Neuronal stem cell (in vitro differentiated cells): ENCODE measurements around the gene MAGEL2.
"Not testable (repeated sequence)": the region's sequence is repeated elsewhere in the genome, so short reads cannot be mapped to it uniquely, and the experiment has no call there.

Source experiments
- DNase-seq: peaks from one replicate; pipeline ENCODE4 v3.0.0-alpha.2; 2013; ENCODE audit warnings: low spot score
- H2AFZ ChIP-seq: one replicate; pipeline ENCODE4 v1.6.1; 2013; ENCODE audit warnings: mild to moderate bottlenecking, low read length, inconsistent platforms
- H2AK5ac ChIP-seq: 2 replicates; pipeline ENCODE4 v1.6.1; 2013; ENCODE audit warnings: low read depth, mild to moderate bottlenecking, inconsistent platforms, low read length, moderate library complexity, mixed read lengths
- H2BK120ac ChIP-seq: 2 replicates; pipeline ENCODE4 v1.6.1; 2013; ENCODE audit warnings: low read depth, mild to moderate bottlenecking, inconsistent platforms, low read length, moderate library complexity, mixed read lengths
- H2BK12ac ChIP-seq: one replicate; pipeline ENCODE4 v1.6.1; 2013; ENCODE audit warnings: low read length, inconsistent platforms
- H2BK15ac ChIP-seq: 2 replicates; pipeline ENCODE4 v1.6.1; 2013; ENCODE audit warnings: mild to moderate bottlenecking, low read length, inconsistent platforms, mixed read lengths
- H2BK5ac ChIP-seq: one replicate; pipeline ENCODE4 v1.6.1; 2013; ENCODE audit warnings: inconsistent platforms, mild to moderate bottlenecking, low read length, moderate library complexity
- H3K14ac ChIP-seq: one replicate; pipeline ENCODE4 v1.6.1; 2013; ENCODE audit warnings: low read length, inconsistent platforms
- H3K18ac ChIP-seq: 2 replicates; pipeline ENCODE4 v1.6.1; 2013; ENCODE audit warnings: low read length, inconsistent platforms
- H3K23ac ChIP-seq: 2 replicates; pipeline ENCODE4 v1.6.1; 2013; ENCODE audit warnings: low read depth, mild to moderate bottlenecking, mixed read lengths, low read length, inconsistent platforms; ENCODE audit not compliant: poor library complexity
- H3K27ac ChIP-seq: replicated peaks from 3 replicates; pipeline ENCODE4 v1.5.1; 2013; ENCODE audit warnings: low read length, inconsistent platforms
- H3K27me3 ChIP-seq, 3 experiments: 2 replicates each; pipeline ENCODE4 v1.6.1; 2013; ENCODE audit warnings: low read length in 3 of 3, mild to moderate bottlenecking in 2 of 3, inconsistent platforms in 1 of 3, low read depth in 1 of 3, mixed read lengths in 1 of 3, moderate library complexity in 1 of 3; ENCODE audit not compliant: control insufficient read depth in 3 of 3, insufficient read depth in 3 of 3
- H3K36me3 ChIP-seq, 2 donors: replicated peaks in 1 of 2; 2 replicates each; pipeline ENCODE4 v1.6.1; 2013; ENCODE audit warnings: low read length in 2 of 2; ENCODE audit not compliant: control insufficient read depth in 2 of 2, insufficient read depth in 2 of 2
- H3K4ac ChIP-seq: 2 replicates; pipeline ENCODE4 v1.6.1; 2013; ENCODE audit warnings: inconsistent platforms, mild to moderate bottlenecking, low read length, moderate library complexity
- H3K4me1 ChIP-seq, 2 donors: 1 replicate in 1 of 2; 2 replicates in 1 of 2; pipeline ENCODE4 v1.6.1; 2013; ENCODE audit warnings: low read length in 2 of 2, low read depth in 1 of 2; ENCODE audit not compliant: control insufficient read depth in 2 of 2, insufficient read depth in 1 of 2
- H3K4me2 ChIP-seq: one replicate; pipeline ENCODE4 v1.6.1; 2013; ENCODE audit warnings: mild to moderate bottlenecking, low read length, inconsistent platforms; ENCODE audit not compliant: insufficient read depth, poor library complexity, severe bottlenecking
- H3K4me3 ChIP-seq, 2 donors: 2 replicates each; pipeline ENCODE4 v1.5.1; 2013; ENCODE audit warnings: low read length in 2 of 2, mild to moderate bottlenecking in 2 of 2, inconsistent platforms in 1 of 2, moderate library complexity in 1 of 2
- H3K79me1 ChIP-seq: one replicate; pipeline ENCODE4 v1.6.1; 2013; ENCODE audit warnings: low read depth, mild to moderate bottlenecking, inconsistent platforms, low read length, moderate library complexity
- H3K9ac ChIP-seq: one replicate; pipeline ENCODE4 v1.6.1; 2013; ENCODE audit warnings: mild to moderate bottlenecking, low read depth, low read length, inconsistent platforms; ENCODE audit not compliant: poor library complexity
- H3K9me3 ChIP-seq, 2 donors: replicated peaks in 1 of 2; 2 replicates each; pipeline versions ENCODE3 to v1.6.1; 2013; ENCODE audit warnings: low read length in 2 of 2, mild to moderate bottlenecking in 2 of 2, inconsistent platforms in 1 of 2, low read depth in 1 of 2, mixed read lengths in 1 of 2, moderate library complexity in 1 of 2; ENCODE audit not compliant: control insufficient read depth in 2 of 2, insufficient read depth in 1 of 2
- H4K8ac ChIP-seq: one replicate; pipeline ENCODE4 v1.6.1; 2013; ENCODE audit warnings: low read depth, mild to moderate bottlenecking, inconsistent platforms, low read length, moderate library complexity
- H4K91ac ChIP-seq: one replicate; pipeline ENCODE4 v1.6.1; 2013; ENCODE audit warnings: low read length, low read depth, mild to moderate bottlenecking, inconsistent platforms; ENCODE audit not compliant: poor library complexity
- WGBS, 2 donors: extraction: QIAGEN DNeasy Blood & Tissue Kit; methylation state at CpG; one replicate each; pipeline ENCODE4 v1.1.7; 2013; ENCODE audit warnings: missing lambda C conversion rate in 2 of 2, mixed read lengths in 1 of 2; ENCODE audit not compliant: insufficient read length in 2 of 2, insufficient replicate concordance in 1 of 2; ENCODE audit errors: extremely low coverage in 2 of 2; 5-methylcytosine and 5-hydroxymethylcytosine counted together

Gene MAGEL2

GRCh38 chr15:23606226-23606625 is 41.4 kb downstream of the MAGEL2 start:
- Histone ChIP-seq H4K91ac (no peak overlapping the region), H3K4me3 (no peak overlapping the region), H3K36me3 (no peaks in the 10 kb centered on the region), H3K14ac (no peak overlapping the region), H3K9ac (no peak overlapping the region), H2BK120ac (no peak overlapping the region), H3K4me2 (no peak overlapping the region), H3K4ac (no peak overlapping the region), H2AK5ac (no peak overlapping the region), H2BK5ac (no peak overlapping the region), H2AFZ (no peak overlapping the region), H3K4me1 (no peaks in the 10 kb centered on the region), H2BK15ac (no peak overlapping the region), H3K79me1 (no peaks in the 10 kb centered on the region), H3K23ac (no peak overlapping the region), H3K18ac (no peak overlapping the region), H3K9me3 (peaks cover 0 to 17% of the 10 kb centered on the region in 2 donors), H2BK12ac (no peak overlapping the region), H4K8ac (no peak overlapping the region), H3K27ac (no peak overlapping the region), H3K27me3 (no peaks in the 10 kb centered on the region)
- DNase-seq, result no peak
- WGBS, 2 donors, result no CpG with 5 or more reads among the region's 2 CpGs

GRCh38 chr15:23602124-23602523 is 45.5 kb downstream of the MAGEL2 start:
- no CpG with 5 or more reads among the region's 6 CpGs for WGBS, 2 donors
- no peak for DNase-seq
- no peak overlapping the region for H2AK5ac ChIP-seq

GRCh38 chr15:23599053-23599452 is 48.6 kb downstream of the MAGEL2 start:
- Histone ChIP-seq H3K18ac (no peak overlapping the region), H3K79me1 (no peaks in the 10 kb centered on the region), H3K36me3 (no peaks in the 10 kb centered on the region), H3K9ac (no peak overlapping the region), H2BK15ac (no peak overlapping the region), H3K4me3 (no peak overlapping the region), H3K4me1 (no peaks in the 10 kb centered on the region), H2BK12ac (no peak overlapping the region), H4K91ac (no peak overlapping the region), H3K9me3 (peaks cover 0 to 10% of the 10 kb centered on the region in 2 donors), H3K4ac (no peak overlapping the region), H2AFZ (no peak overlapping the region), H4K8ac (no peak overlapping the region), H3K14ac (no peak overlapping the region), H2BK120ac (no peak overlapping the region), H3K27ac (no peak overlapping the region), H2BK5ac (no peak overlapping the region), H3K27me3 (no peaks in the 10 kb centered on the region), H3K4me2 (no peak overlapping the region), H2AK5ac (no peak overlapping the region), H3K23ac (no peak overlapping the region)
- WGBS, 2 donors, result no CpG with 5 or more reads among the region's 1 CpG
- no peak for DNase-seq

More at GRCh38 chr15:23602124-23602523, 45.5 kb downstream of the MAGEL2 start:
- Histone ChIP-seq H3K36me3 (no peaks in the 10 kb centered on the region), H2BK120ac (no peak overlapping the region), H3K9ac (no peak overlapping the region), H3K27ac (no peak overlapping the region), H3K23ac (no peak overlapping the region), H3K18ac (no peak overlapping the region), H3K27me3 (no peaks in the 10 kb centered on the region), H3K14ac (no peak overlapping the region), H3K4ac (no peak overlapping the region), H2BK5ac (no peak overlapping the region), H3K4me1 (no peaks in the 10 kb centered on the region), H2BK12ac (no peak overlapping the region), H3K4me3 (no peak overlapping the region), H4K8ac (no peak overlapping the region), H3K79me1 (no peaks in the 10 kb centered on the region), H2BK15ac (no peak overlapping the region), H3K4me2 (no peak overlapping the region), H2AFZ (no peak overlapping the region), H4K91ac (no peak overlapping the region), H3K9me3 (peaks cover 0 to 10% of the 10 kb centered on the region in 2 donors)

- not testable (repeated sequence) for H2BK15ac ChIP-seq, H3K27ac ChIP-seq, H3K36me3 ChIP-seq, H3K18ac ChIP-seq, H3K9me3 ChIP-seq, H3K14ac ChIP-seq, H2BK120ac ChIP-seq, H4K8ac ChIP-seq, H3K27me3 ChIP-seq, H3K4me2 ChIP-seq, H4K91ac ChIP-seq, H2BK12ac ChIP-seq, H3K4ac ChIP-seq, H3K79me1 ChIP-seq, H2BK5ac ChIP-seq, H3K9ac ChIP-seq, H3K23ac ChIP-seq, H2AFZ ChIP-seq, H2AK5ac ChIP-seq, DNase-seq, H3K4me1 ChIP-seq, H3K4me3 ChIP-seq
- no CpG with 5 or more reads among the region's 14 CpGs for WGBS, 2 donors
Observed at GRCh38 chr15:23597278-23597677, 50.4 kb downstream of the MAGEL2 start.
